Heart left ventricle (tissue), 13 donors: ENCODE results near the gene NTHL1.

ENCODE experiments used
- POLR2A ChIP-seq, 2 donors: fragments of 450-650 bp; IDR thresholded peaks; one replicate each; pipeline ENCODE4 v1.6.1; 2017; ENCODE audit warnings: antibody characterized with exemption in 2 of 2, mild to moderate bottlenecking in 2 of 2, moderate library complexity in 2 of 2
- TF ChIP-seq, protein P1 (sequence below), 12 donors: fragments of 200-600 bp; sonication (generic) in 4 of 12; IDR thresholded peaks; one replicate each; pipeline versions ENCODE4 v1.5.0 to v1.8.0; 2018 to 2022; ENCODE audit warnings: antibody characterized with exemption in 12 of 12, mild to moderate bottlenecking in 5 of 12
- donor health status: ischemic (EF 13 %, LVEDD 7.1; RV severe dilation, severe dysfunction).
- donor health status: DM: no; HTN: yes; CAD: no.
- donor health status: DM: no; HTN: no; CAD: no.
- donor health status: ischemic (EF 25% LVEDD 6.9; RV normal size, moderate dysfunction).
- donor health status: ischemic (EF 25% LVEDD 5.7; RV mildly dilated, moderate dysfunction).
- donor health status: ischemic (EF 35%, LVEDD 5.7; RV mildly dilated, moderate dysfunction).
- donor health status: nonischemic (EF 11% LVEDD 7.7; RV severe dilation, severe dysfunction).
- donor health status: DM: yes; HTN: yes; CAD: no.
- donor health status: PGD.
- donor health status: ischemic (EF 29% LVEDD 5.4; RV normal size, mild dysfunction).
- donor health status: nonischemic (EF 23%, LVEDD 6.1; RV moderate dilation, normal function).

DNA sequence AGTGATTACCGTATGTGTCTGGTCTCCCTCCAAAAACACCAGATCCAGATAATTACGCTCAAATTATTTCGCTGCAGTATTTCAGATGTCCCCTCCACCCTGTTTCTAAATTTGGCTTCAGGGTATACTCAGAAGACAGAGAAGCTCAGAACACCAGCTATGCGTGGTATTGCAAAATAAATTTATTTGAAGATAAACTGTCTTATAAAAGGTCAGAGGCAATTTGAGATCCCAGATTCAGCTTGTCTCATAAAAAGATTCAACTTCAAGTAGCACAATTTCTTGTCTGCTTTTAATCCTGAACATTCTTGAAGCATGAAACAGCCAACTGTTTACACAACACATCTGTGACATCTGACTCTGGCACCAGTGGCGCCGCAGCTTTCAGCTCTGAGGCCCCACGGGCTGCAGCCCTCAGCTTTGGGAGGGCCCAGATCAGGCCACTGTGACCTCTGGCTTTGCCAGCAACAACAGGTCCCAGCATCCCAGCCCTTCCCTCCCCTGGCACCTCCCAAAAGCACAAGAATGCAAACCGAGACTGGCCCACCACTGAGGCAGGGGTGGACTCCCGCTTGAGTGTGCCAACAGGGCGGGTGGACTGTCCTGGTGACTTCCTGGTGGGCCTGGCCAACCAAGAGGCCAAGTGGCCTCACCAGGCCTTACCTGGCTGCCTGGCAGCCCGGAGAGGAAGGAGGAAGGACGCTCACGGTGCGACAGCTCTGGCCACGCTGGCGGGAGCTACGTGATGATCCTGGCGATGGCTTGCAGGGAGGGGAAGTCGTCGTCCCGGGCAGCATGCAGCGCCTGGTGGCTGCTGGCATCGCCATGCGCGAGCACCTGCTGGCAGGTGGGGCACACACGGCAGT lies 49.9 kb downstream of the NTHL1 start:
- TF ChIP-seq, protein P1, sequence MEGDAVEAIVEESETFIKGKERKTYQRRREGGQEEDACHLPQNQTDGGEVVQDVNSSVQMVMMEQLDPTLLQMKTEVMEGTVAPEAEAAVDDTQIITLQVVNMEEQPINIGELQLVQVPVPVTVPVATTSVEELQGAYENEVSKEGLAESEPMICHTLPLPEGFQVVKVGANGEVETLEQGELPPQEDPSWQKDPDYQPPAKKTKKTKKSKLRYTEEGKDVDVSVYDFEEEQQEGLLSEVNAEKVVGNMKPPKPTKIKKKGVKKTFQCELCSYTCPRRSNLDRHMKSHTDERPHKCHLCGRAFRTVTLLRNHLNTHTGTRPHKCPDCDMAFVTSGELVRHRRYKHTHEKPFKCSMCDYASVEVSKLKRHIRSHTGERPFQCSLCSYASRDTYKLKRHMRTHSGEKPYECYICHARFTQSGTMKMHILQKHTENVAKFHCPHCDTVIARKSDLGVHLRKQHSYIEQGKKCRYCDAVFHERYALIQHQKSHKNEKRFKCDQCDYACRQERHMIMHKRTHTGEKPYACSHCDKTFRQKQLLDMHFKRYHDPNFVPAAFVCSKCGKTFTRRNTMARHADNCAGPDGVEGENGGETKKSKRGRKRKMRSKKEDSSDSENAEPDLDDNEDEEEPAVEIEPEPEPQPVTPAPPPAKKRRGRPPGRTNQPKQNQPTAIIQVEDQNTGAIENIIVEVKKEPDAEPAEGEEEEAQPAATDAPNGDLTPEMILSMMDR (IDR thresholded peaks at IDR 0.05): no peak
- TF ChIP-seq POLR2A (IDR thresholded peaks at IDR 0.05): no peak
